Tibial artery (tissue), 4 donors: ENCODE measurements around the gene LSM14B.
"Not testable (repeated sequence)": the region's sequence is repeated elsewhere in the genome, so short reads cannot be mapped to it uniquely, and the experiment has no call there.

Source experiments
- DNase-seq, 2 donors: peaks; one replicate each; pipeline ENCODE4 v3.0.0-alpha.2; 2019
- H3K27ac ChIP-seq, 2 donors: fragments of 200-600 bp; sonication (generic) in 1 of 2; 1 replicate in 1 of 2; 2 replicates in 1 of 2; pipeline ENCODE4 v1.5.1; 2018 to 2019; ENCODE audit warnings: mild to moderate bottlenecking in 1 of 2
- H3K27me3 ChIP-seq, 2 donors: fragments of 200-600 bp; sonication (generic) in 1 of 2; one replicate each; pipeline versions ENCODE4 v1.5.1 to v1.6.0; 2016 to 2019
- H3K36me3 ChIP-seq, 3 donors: fragments of 200-600 bp; sonication (generic) in 2 of 3; one replicate each; pipeline ENCODE4 v1.5.1; 2016 to 2019; ENCODE audit warnings: mild to moderate bottlenecking in 2 of 3
- H3K4me1 ChIP-seq, 4 donors: fragments of 200-600 bp; sonication (generic) in 2 of 4; 1 replicate in 3 of 4; 2 replicates in 1 of 4; pipeline ENCODE4 v1.5.1; 2016 to 2019
- H3K4me3 ChIP-seq, 2 donors: fragments of 200-600 bp; sonication (generic) in 1 of 2; 1 replicate in 1 of 2; 2 replicates in 1 of 2; pipeline ENCODE4 v1.5.1; 2018 to 2019; ENCODE audit warnings: mild to moderate bottlenecking in 2 of 2
- H3K9me3 ChIP-seq, 3 donors: fragments of 200-600 bp; sonication (generic) in 1 of 3; one replicate each; pipeline ENCODE4 v1.5.1; 2016 to 2019
- intact Hi-C: fragments of 100-400 bp; cut with DNase I; formaldehyde crosslinking; loops from one replicate; pipeline ENCODE4 v1.15.0; 2023; ENCODE audit warnings: low total_unique reads
- TF ChIP-seq, protein P1 (sequence below), 2 experiments: fragments of 200-600 bp in 1 of 2; fragments of 450-650 bp in 1 of 2; IDR thresholded peaks; one replicate each; pipeline ENCODE4 v1.5.1; 2017 to 2019; ENCODE audit warnings: antibody characterized with exemption in 2 of 2, mild to moderate bottlenecking in 1 of 2, moderate library complexity in 1 of 2

Gene LSM14B

DNA sequence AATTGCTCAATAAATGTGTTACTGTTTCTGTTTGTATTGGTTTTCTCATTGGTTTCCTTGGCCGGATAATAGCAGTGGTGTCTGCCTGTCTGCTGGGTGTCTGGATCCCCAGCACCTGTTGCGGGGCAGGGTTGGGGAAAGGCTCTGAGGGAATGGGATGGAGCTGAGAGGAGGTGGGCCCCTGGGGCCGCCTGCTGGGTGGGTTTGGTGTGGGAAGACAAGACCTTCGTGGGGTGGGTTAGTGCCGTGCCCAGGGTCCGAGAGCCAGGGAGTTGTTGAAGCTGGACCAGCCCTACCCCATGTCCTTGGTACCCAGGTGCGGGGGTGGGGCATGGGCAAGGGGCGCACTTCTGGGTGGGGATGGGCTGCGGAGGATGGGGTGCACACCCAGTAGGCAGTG, 25.3 kb downstream of the LSM14B start:
- TF ChIP-seq, protein P1, sequence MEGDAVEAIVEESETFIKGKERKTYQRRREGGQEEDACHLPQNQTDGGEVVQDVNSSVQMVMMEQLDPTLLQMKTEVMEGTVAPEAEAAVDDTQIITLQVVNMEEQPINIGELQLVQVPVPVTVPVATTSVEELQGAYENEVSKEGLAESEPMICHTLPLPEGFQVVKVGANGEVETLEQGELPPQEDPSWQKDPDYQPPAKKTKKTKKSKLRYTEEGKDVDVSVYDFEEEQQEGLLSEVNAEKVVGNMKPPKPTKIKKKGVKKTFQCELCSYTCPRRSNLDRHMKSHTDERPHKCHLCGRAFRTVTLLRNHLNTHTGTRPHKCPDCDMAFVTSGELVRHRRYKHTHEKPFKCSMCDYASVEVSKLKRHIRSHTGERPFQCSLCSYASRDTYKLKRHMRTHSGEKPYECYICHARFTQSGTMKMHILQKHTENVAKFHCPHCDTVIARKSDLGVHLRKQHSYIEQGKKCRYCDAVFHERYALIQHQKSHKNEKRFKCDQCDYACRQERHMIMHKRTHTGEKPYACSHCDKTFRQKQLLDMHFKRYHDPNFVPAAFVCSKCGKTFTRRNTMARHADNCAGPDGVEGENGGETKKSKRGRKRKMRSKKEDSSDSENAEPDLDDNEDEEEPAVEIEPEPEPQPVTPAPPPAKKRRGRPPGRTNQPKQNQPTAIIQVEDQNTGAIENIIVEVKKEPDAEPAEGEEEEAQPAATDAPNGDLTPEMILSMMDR (IDR thresholded peaks at IDR 0.05), result no peak
- Histone ChIP-seq H3K4me3 (no peak overlapping the region), H3K36me3 (peaks cover 0 to 6% (median 0%) of the 10 kb centered on the region in 3 donors), H3K27ac (no peak overlapping the region), H3K9me3 (no peaks in the 10 kb centered on the region), H3K27me3 (no peaks in the 10 kb centered on the region), H3K4me1 (peaks cover 0 to 26% (median 14%) of the 10 kb centered on the region in 4 donors)
- no peak for DNase-seq
- intact Hi-C loops, result no loop called here

DNA sequence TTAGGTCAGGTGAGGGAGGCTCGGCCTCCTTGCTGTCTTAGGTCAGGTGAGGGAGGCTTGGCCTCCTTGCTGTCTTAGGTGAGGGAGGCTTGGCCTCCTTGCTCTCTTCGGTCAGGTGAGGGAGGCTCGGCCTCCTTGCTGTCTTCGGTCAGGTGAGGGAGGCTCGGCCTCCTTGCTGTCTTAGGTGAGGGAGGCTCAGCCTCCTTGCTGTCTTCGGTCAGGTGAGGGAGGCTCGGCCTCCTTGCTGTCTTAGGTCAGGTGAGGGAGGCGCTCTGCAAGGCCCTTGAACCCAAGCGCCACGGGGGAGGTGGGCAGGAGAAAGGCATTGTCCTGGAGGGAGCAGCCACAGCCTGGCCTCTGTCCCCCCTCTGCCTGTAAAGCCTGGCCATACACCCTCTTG, 26.1 kb downstream of the LSM14B start:
- DNase-seq, intact Hi-C loops, H3K27ac ChIP-seq, H3K36me3 ChIP-seq, H3K27me3 ChIP-seq, H3K9me3 ChIP-seq, H3K4me3 ChIP-seq: not testable (repeated sequence)
- H3K4me1 ChIP-seq, result peaks cover 0 to 26% (median 14%) of the 10 kb centered on the region in 4 donors

GRCh38 chr20:62148908-62149314, 26.6 kb downstream of the LSM14B start:
- Histone ChIP-seq H3K36me3 (peaks cover 0 to 8% (median 0%) of the 10 kb centered on the region in 3 donors), H3K27me3 (no peaks in the 10 kb centered on the region), H3K27ac (no peak overlapping the region), H3K4me3 (no peak overlapping the region), H3K4me1 (peaks cover 0 to 26% (median 14%) of the 10 kb centered on the region in 4 donors), H3K9me3 (no peaks in the 10 kb centered on the region)
- intact Hi-C loops, result no loop called here
- TF ChIP-seq, protein P1 (IDR thresholded peaks at IDR 0.05), result no peak
- no peak for DNase-seq

DNA sequence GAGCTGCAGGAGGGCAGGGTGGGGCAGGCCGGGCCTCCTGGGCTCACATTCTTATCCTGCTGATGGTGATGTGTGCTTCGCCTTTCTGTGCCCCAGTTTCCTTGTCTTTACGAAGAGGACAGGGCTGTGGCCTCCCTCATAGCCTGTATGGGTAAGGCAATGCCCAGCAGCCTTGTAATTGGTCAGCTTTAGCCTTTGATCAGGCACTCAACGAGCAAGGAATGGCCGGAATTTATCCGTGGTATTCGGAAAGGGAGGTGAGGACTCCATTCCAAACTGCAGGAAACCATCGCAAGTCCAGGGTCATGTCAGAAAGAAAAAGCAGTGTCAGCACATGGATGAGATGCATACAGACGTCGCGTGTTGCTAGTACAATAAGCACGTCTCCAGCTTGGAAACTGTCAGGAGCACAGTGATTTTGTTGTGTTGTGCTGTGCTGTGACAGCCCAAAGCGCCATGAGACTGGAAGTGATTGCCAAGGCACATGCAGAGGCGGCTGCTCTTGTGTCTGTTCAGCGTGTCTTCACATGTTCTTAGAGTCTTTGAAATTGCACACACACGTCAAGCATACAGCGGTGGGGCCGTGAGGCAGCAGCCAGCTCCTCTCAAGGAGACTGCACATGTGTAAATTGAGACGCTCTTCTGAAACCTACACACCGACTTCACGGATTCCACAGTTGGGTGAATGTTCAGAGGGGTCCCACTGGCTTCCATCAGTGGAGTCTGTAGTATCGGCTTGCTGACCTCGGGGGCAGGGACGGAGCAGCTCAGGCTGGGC, 27.4 kb downstream of the LSM14B start:
- H3K4me1 ChIP-seq, result peaks cover 0 to 23% (median 12%) of the 10 kb centered on the region in 4 donors
- H3K27me3 ChIP-seq, result no peaks in the 10 kb centered on the region
- intact Hi-C loops, result no loop called here
- H3K4me3 ChIP-seq, result no peak overlapping the region
- TF ChIP-seq, protein P1 (IDR thresholded peaks at IDR 0.05), result no peak
- H3K27ac ChIP-seq, result no peak overlapping the region
- no peak for DNase-seq
- peaks cover 0 to 14% (median 6%) of the 10 kb centered on the region in 3 donors for H3K36me3 ChIP-seq
- no peaks in the 10 kb centered on the region for H3K9me3 ChIP-seq

DNA sequence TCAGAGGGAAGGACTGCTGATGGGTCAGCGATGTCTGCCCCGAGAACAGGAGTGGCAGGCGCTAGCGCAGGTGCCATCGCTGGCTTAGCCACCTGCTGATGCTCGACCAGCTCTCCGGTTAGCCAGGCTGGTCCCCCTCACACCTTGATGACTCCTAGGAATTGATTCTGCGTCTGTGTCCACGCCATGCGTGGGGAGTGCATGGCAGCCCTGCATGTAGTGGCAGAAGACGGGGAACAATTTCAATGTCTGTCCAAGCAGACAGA, 28.0 kb downstream of the LSM14B start:
- Histone ChIP-seq H3K27me3 (no peaks in the 10 kb centered on the region), H3K36me3 (peaks cover 0 to 17% (median 10%) of the 10 kb centered on the region in 3 donors), H3K27ac (no peak overlapping the region), H3K4me3 (no peak overlapping the region), H3K9me3 (no peaks in the 10 kb centered on the region), H3K4me1 (peaks cover 0 to 18% (median 7%) of the 10 kb centered on the region in 4 donors)
- TF ChIP-seq, protein P1 (IDR thresholded peaks at IDR 0.05), result no peak
- no peak for DNase-seq
- intact Hi-C loops, result no loop called here

DNA sequence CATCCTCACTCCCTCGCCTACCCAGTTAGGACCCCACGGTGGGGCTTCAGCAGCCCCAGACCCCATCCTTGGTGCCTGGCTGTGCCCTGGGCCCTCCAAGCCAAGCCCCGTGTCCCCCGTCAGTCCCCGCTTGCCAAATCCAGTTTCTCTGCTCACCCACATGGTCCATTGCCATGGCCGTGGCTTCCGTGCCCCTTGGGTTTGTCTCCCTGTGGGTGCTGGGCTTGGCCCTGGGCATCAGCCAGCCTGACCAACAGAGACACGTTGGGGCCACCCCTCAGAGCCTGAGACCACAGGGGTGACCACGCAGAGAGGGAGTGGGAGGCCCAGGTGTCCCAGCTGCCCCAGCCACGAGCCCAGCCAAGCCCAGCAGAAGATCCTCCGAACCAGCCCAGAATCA, 28.9 kb downstream of the LSM14B start:
- Histone ChIP-seq H3K27me3 (no peaks in the 10 kb centered on the region), H3K4me1 (peaks cover 0 to 12% (median under 1%) of the 10 kb centered on the region in 4 donors), H3K27ac (no peak overlapping the region), H3K4me3 (no peak overlapping the region), H3K36me3 (peaks cover 0 to 26% (median 10%) of the 10 kb centered on the region in 3 donors), H3K9me3 (no peaks in the 10 kb centered on the region)
- TF ChIP-seq, protein P1 (IDR thresholded peaks at IDR 0.05), result no peak
- intact Hi-C loops, result no loop called here
- DNase-seq, result no peak
